DMS79 treated with DMSO at 0.1 percent for 48 hours (cell line): ENCODE results near the gene CEP43.

ENCODE experiments used
- DNase-seq: peaks from one replicate; lab custom pipeline; 2025; lab: John Stamatoyannopoulos, UW

The CEP43 gene

DNA sequence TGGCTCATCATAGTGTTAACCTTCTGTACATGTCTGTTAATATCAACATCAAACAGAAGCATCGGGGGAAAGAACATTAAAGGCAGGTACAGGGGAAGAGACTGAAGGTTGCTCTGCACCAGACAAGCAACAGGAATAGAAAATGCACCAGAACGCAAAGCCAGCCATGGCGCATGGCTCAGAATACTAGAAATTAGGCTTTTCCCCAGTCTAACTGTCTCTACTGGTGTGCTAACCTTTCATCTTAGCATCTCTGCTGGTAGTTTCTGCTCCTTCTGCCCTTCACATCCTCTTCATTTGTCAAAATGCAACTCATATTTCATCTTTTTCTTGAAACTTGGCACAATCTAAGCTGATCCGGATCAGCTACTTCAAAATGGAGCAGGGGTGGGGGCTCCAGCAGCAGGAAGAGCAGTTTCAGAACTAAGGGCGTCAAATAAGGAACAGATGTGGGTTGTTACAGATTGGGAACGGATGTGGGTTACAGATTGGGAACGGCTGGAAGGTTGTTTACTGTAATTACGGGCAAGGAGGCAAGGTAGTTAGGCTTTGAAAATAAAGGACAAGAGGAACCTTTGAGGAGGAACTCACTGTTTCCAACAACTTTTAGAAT is 29.7 kb upstream of the CEP43 start:
- DNase-seq, result no peak

DNA sequence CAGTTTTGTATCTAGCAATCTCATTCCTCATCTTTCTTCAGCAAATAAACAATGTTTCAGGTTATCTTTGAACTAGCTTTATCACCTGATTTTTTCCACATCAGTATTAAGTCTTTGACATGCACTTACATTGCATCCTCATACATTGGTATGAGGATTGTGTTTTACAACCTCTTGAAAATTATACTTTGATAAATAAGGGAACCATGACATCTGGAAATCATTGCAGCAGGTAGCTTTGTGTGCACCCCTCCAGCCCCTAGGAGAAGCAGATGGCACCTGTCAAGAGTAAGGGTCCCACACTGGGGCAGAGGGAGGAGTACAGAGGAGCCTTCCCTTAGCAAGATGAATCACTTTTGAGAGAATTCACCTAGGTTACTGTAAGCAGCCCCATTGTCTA is 29.1 kb upstream of the CEP43 start:
- DNase-seq, result no peak

DNA sequence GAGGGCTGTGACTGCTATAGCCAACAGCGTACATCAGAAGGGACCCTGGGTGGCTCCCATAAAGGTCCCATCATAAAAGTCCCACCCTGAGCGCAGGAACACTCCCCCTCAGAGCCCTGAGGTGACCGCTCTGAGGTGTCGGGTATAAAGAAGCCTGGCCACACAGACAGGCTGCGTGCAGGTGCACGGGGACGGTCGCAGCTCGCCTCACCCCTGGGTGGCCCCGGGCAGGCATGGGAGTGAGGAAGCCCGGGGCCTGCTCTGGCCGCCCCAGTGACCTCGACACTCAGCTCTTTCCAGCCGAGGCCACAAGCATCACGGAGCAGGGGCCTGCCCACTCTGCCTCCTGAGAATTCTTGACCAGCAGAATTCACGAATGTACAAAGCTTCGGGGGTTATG is 28.4 kb upstream of the CEP43 start:
- DNase-seq, result no peak

DNA sequence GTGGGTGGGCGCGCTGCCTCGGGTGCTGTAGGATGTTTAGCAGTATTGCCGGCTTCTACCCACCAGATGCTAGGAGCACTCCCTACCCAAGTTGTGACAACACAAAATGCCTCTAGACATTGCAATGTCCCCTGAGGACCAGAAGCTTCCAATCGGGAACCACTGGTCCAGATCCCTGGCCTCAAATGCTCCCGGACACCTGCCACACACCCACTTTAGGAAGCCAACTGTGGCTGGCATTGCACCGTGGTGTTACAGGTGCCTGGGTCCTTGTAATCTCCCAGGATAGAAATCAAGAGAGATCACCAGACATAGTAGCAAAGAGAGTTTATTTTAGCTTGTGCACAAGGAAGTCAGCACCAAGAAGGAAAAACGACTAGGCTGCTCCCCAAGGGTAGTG is 27.9 kb upstream of the CEP43 start:
- no peak for DNase-seq

DNA sequence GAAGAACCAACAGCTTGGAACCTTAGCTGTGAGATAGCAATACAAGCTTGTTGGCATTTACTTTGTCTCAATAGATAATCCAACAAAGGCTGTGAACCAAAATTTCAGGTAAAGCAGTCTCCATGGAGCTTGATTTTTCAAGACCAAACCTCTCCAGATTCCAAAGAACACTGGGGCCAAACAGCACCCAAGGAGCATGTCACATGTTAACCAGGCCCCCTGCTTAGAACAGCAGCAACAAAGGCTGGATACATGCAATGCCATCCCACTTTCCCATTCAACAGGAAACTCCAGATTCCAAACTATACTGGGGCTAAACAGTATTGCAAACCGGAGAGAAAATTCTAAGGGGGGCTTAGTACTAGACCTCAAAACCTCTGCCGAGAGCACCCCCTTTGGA is 27.1 kb upstream of the CEP43 start:
- DNase-seq, result no peak

DNA sequence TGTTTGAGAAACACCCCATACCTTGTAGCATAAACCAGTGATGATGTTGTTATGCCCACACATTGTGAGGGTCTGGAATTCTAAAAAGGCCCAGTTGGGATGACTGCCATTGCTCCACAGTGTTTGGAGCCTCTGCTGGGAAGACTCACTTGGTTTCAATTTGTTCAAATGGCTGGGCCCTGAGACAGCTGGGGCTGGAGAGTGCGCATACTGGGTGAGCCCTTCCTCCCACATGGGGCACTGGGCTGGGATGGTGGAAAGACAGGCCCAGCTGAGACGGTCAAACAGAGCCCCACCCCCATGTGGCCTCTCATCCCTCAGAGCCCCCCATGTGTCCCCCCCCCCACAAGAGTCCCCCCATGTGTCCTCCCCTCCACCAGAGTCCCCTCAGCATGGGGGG is 22.6 kb upstream of the CEP43 start:
- no peak for DNase-seq

GRCh38 chr6:166977621-166978525 is 21.3 kb upstream of the CEP43 start:
- no peak for DNase-seq

- no peak for DNase-seq
These were observed 18.5 kb upstream of the CEP43 start for GRCh38 chr6:166980738-166981137.

- no peak for DNase-seq
These were observed 11.7 kb upstream of the CEP43 start for GRCh38 chr6:166987448-166987847.

- DNase-seq, result no peak
These were observed 11.3 kb upstream of the CEP43 start for GRCh38 chr6:166987930-166988329.

GRCh38 chr6:166988674-166989201 is 10.5 kb upstream of the CEP43 start:
- no peak for DNase-seq

DNA sequence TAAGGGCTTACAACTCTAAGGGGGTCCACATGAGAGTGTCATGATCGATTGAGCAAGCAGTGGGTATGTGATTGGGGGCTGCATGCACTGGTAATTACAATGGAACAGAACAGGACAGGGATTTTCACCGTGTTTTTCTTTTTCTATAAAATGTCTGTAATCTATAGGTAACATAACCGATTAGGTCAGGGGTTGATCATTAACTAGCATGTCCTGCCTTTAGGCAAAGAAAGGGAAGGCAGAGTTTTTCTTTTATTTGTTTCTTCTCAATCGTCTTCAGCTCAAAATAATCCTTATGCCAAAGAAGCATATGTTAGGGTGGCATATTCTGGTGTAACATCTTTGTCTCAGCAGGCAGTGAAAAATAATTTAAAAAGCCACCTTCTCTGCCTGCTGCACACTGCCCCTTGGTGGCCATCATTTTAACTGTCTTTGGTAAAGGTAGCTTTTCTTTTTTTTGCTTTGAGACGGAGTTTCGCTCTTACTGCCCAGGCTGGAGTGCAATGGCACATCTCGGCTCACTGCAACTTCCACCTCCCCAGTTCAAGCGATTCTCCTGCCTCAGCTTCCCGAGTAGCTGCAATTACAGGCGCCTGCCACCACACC is 9.7 kb upstream of the CEP43 start:
- DNase-seq, result peak; percentile 6

- no peak for DNase-seq
These were observed 2.8 kb upstream of the CEP43 start for GRCh38 chr6:166996406-166996805.

GRCh38 chr6:166997348-166997747 is 1.8 kb upstream of the CEP43 start:
- no peak for DNase-seq

DNA sequence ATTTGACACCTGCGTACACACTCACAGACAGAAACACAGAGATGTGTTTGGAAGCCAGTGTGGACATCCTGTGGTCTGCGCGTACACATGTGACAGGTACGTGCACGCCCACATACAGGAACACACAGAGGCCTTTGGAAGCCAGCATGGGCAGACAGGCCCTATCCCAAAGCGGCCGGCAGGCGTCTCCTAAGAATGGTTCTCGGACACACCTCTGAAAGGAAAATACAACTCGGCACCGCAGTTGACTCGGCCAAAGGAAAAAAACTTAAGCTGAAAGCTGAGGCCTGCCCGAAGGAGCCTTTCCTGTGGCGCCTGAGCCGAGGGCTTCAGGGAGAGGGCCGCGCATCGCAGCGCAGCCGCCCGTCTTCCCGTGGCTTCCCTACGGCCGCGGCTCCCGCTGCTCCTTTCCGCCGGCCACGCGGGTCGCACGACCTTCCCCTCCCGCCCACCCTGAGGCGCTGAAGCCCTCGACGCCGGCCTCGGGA is 1.4 kb upstream of the CEP43 start:
- peak; percentile 48 for DNase-seq

- DNase-seq, result no peak
These were observed 697 bp upstream of the CEP43 start for GRCh38 chr6:166998256-166999144.

DNA sequence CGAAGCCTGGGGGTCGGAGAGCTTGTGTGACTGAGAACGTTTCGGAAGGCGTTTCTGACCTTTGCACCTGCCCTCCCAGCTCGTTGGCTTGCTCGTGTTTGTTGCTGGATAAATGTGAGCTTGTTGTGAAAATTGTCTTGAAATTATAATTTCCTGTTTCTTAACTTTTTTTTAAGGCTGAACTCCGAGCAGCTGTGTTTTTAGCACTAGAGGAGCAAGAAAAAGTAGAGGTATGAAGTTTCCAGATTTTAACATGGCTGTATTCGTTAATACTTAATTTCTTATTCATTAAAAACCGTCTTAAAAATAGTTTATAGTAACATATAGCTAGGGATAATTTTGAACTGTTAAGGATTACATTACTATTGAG is 672 bp downstream of the CEP43 start:
- no peak for DNase-seq

DNA sequence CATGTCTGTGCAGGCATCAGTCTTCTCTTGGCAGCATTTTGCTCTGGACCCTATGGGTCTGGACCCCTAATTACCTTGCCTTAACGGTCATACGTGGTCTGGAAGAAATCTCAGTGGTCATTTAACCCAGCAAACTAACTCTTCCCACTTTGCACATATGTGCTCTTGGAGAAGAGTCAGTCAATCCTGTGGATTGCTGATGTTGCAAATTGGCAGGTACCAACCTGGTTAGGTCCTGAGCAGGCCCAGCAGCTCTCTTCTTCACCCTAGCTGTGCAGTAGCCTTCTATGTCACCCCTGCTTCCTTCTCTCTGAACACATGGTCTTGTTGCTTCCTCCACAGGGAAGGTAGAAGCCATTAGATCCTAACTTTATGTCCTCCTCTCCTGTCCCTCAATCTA is 1.6 kb downstream of the CEP43 start:
- no peak for DNase-seq

DNA sequence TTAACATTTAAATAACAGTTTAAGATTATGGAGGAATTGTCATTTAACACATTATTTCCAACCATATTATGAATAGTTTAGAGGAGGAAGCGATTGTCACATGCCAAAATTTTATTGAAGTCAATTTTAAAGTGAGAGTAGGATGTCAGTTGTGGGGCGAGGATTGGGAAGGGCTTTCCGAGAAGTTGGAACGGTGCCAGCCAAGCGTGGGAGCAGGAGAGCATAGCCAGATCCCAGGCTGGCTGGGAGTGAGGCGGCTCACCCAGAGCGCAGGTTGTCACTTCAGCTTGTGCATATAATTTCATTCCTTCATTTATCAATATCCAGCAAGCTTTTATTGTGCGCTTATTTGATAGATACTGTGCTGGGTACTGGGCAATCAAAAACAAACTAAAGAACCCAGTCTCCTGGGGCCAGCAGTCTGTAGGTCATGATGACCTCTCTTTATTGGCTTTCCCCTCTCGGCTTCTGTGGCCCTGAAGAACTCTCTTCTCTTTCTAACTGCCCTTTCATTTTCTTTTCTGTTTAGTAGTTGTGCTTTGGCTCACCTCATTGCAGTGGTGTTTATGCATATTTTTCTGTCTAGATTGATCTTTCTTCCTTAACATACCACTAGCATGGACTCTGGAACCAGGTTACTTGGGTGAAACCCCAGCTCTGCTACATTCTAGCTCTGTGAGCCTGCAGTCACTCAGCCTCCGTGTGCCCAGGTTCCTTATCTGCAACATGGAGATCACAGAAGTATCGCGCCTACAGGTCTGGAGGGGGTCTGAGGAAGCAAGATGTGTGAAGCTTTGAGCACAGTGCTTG is 6.4 kb downstream of the CEP43 start:
- no peak for DNase-seq

- DNase-seq, result no peak
These were observed 8.8 kb downstream of the CEP43 start for GRCh38 chr6:167007985-167008384.

GRCh38 chr6:167013067-167013466 is 13.9 kb downstream of the CEP43 start:
- no peak for DNase-seq
